ENCODE data around the gene TRAPPC3. TPM values are rescaled to one million over a fixed set of nuclear protein-coding genes. Genes with fewer than 3 reads are reported as not detected.
A peak's percentile ranks its signal among the peaks of the same experiment; 100 is the strongest.

TRAPPC3 gene
- total RNA-seq, 1 experiment from 2014 or later, result 119 TPM

GRCh38 chr1:36100376-36100775 lies 48.9 kb downstream of the TRAPPC3 start:
- no TSS peak for BruUV-seq (replicated peaks)
- Histone ChIP-seq H3K4me3 (ENCODE audit: low read length) (no peak overlapping the region), H3K4me2 (ENCODE audit: low read length) (no peak overlapping the region), H3K79me2 (ENCODE audit: low read length) (no peaks in the 10 kb centered on the region), H3F3A (ENCODE audit: low read length, unreplicated experiment) (no peaks in the 10 kb centered on the region), H3K4me1 (ENCODE audit: insufficient read depth, low read length) (no peaks in the 10 kb centered on the region), H3K9ac (ENCODE audit: low read length) (no peak overlapping the region), H2AFZ (ENCODE audit: low read length) (0 out of 2 replicates have a peak overlapping the region, but pooled peaks have one; percentile 41), H3K27ac (ENCODE audit: low read length) (no peak overlapping the region), H3K9me2 (replicated peaks; ENCODE audit: low read length) (no peaks in the 10 kb centered on the region), H3K27me3 (ENCODE audit: low read length) (no peaks in the 10 kb centered on the region), H3K9me3 (ENCODE audit: low read length) (no peaks in the 10 kb centered on the region), H4K20me1 (ENCODE audit: low read length) (no peaks in the 10 kb centered on the region), H3K36me3 (ENCODE audit: low read depth, low read length) (no peaks in the 10 kb centered on the region)
- ChIA-PET POLR2A (ENCODE audit: unreplicated experiment) (no interaction called here), CTCF (no interaction called here)
- no peak for ATAC-seq
- no peak for DNase-seq
- intact Hi-C loops (cut with micrococcal nuclease), result loop anchor here (1.0 kb wide), 1 partner anchor 34 kb away; no protein-coding TSS in a partner anchor
- TF ChIP-seq CTCF (conservative IDR thresholded peaks at IDR 0.05; ENCODE audit: low read depth, low read length) (no peak), EZH2phosphoT487 (IDR thresholded peaks at IDR 0.05; ENCODE audit: borderline replicate concordance, low read length) (no peak), EZH2 (IDR thresholded peaks at IDR 0.05; ENCODE audit: low read length, unreplicated experiment) (no peak)

GRCh38 chr1:36099681-36100341 lies 49.5 kb downstream of the TRAPPC3 start:
- ATAC-seq (peak; percentile 90), DNase-seq (peak; percentile 85)
- CTCF ChIA-PET, result no interaction called here
- H3K9me2 ChIP-seq (replicated peaks; ENCODE audit: low read length), result no peaks in the 10 kb centered on the region
- no peak overlapping the region for H3K9ac ChIP-seq (ENCODE audit: low read length)
- H3K4me3 ChIP-seq (ENCODE audit: low read length), result no peak overlapping the region
- no peaks in the 10 kb centered on the region for H3K4me1 ChIP-seq (ENCODE audit: insufficient read depth, low read length)
- H3K79me2 ChIP-seq (ENCODE audit: low read length), result no peaks in the 10 kb centered on the region
- no peaks in the 10 kb centered on the region for H3K27me3 ChIP-seq (ENCODE audit: low read length)
- no peaks in the 10 kb centered on the region for H3F3A ChIP-seq (ENCODE audit: low read length, unreplicated experiment)
- intact Hi-C loops (cut with micrococcal nuclease), result loop anchor here (1.0 to 5.0 kb wide), 3 partner anchors 34 to 187 kb away; no protein-coding TSS in a partner anchor
- no peaks in the 10 kb centered on the region for H4K20me1 ChIP-seq (ENCODE audit: low read length)
- no peak overlapping the region for H3K27ac ChIP-seq (ENCODE audit: low read length)
- no peaks in the 10 kb centered on the region for H3K9me3 ChIP-seq (ENCODE audit: low read length)
- H3K4me2 ChIP-seq (ENCODE audit: low read length), result peak overlapping the region; percentile 46; the same call in 1 of the 2 replicates
- 0 out of 2 replicates have a peak overlapping the region, but pooled peaks have one; percentile 41 for H2AFZ ChIP-seq (ENCODE audit: low read length)
- no peak for TF ChIP-seq EZH2phosphoT487 (IDR thresholded peaks at IDR 0.05; ENCODE audit: borderline replicate concordance, low read length)
- TF ChIP-seq CTCF (conservative IDR thresholded peaks at IDR 0.05; ENCODE audit: low read depth, low read length), result peak; percentile 95
- H3K36me3 ChIP-seq (ENCODE audit: low read depth, low read length), result peaks cover 4% of the 10 kb centered on the region; the same call in 1 of the 2 replicates
- POLR2A ChIA-PET (ENCODE audit: unreplicated experiment), result no interaction called here
- BruUV-seq (replicated peaks), result no TSS peak

- no peaks in the 10 kb centered on the region for H3K27me3 ChIP-seq (ENCODE audit: low read length)
- no peak overlapping the region for H2AFZ ChIP-seq (ENCODE audit: low read length)
- no TSS peak for BruUV-seq (replicated peaks)
- ATAC-seq, result no peak
- H3K9me2 ChIP-seq (replicated peaks; ENCODE audit: low read length), result no peaks in the 10 kb centered on the region
- H3K9ac ChIP-seq (ENCODE audit: low read length), result no peak overlapping the region
- no peaks in the 10 kb centered on the region for H3K4me1 ChIP-seq (ENCODE audit: insufficient read depth, low read length)
- intact Hi-C loops (cut with micrococcal nuclease), result loop anchor here (1.0 to 5.0 kb wide), 2 partner anchors 89 to 188 kb away; no protein-coding TSS in a partner anchor
- H3K4me2 ChIP-seq (ENCODE audit: low read length), result no peak overlapping the region
- CTCF ChIA-PET, result no interaction called here
- no peaks in the 10 kb centered on the region for H3K79me2 ChIP-seq (ENCODE audit: low read length)
- H3K36me3 ChIP-seq (ENCODE audit: low read depth, low read length), result peaks cover 12% of the 10 kb centered on the region; the same call in 1 of the 2 replicates
- no peaks in the 10 kb centered on the region for H3F3A ChIP-seq (ENCODE audit: low read length, unreplicated experiment)
- TF ChIP-seq CTCF (conservative IDR thresholded peaks at IDR 0.05; ENCODE audit: low read depth, low read length), result no peak
- TF ChIP-seq EZH2 (IDR thresholded peaks at IDR 0.05; ENCODE audit: low read length, unreplicated experiment), result no peak
- no peak for TF ChIP-seq EZH2phosphoT487 (IDR thresholded peaks at IDR 0.05; ENCODE audit: borderline replicate concordance, low read length)
- DNase-seq, result no peak
- POLR2A ChIA-PET (ENCODE audit: unreplicated experiment), result no interaction called here
- no peaks in the 10 kb centered on the region for H3K9me3 ChIP-seq (ENCODE audit: low read length)
- no peaks in the 10 kb centered on the region for H4K20me1 ChIP-seq (ENCODE audit: low read length)
- no peak overlapping the region for H3K27ac ChIP-seq (ENCODE audit: low read length)
- no peak overlapping the region for H3K4me3 ChIP-seq (ENCODE audit: low read length)
Observed at GRCh38 chr1:36098650-36099365, 50.5 kb downstream of the TRAPPC3 start.
